ENCODE measurements around the gene REEP6.
A peak's percentile ranks its signal among the peaks of the same experiment; 100 is the strongest.
"Not testable (repeated sequence)": the region's sequence is repeated elsewhere in the genome, so short reads cannot be mapped to it uniquely, and the experiment has no call there.

REEP6 gene

GRCh38 chr19:1509602-1510441, 18.8 kb downstream of the REEP6 start:
- no peak for DNase-seq

GRCh38 chr19:1510442-1510806, 19.4 kb downstream of the REEP6 start:
- DNase-seq, result no peak

GRCh38 chr19:1510807-1511206, 19.8 kb downstream of the REEP6 start:
- no peak for DNase-seq

GRCh38 chr19:1511318-1512317, 20.6 kb downstream of the REEP6 start:
- no peak for DNase-seq

GRCh38 chr19:1512671-1513498, 21.9 kb downstream of the REEP6 start, which contains the start of gene ADAMTSL5:
Gene ADAMTSL5 (minus strand): TSS chr19:1513019. CDS start chr19:1510943, 2,076 bp downstream.
- no peak for DNase-seq

- DNase-seq, result no peak
Observed at GRCh38 chr19:1513499-1514294, 22.7 kb downstream of the REEP6 start.

GRCh38 chr19:1514295-1514661, 23.3 kb downstream of the REEP6 start:
- DNase-seq, result no peak

- DNase-seq, result no peak
Observed at GRCh38 chr19:1514986-1515721, 24.2 kb downstream of the REEP6 start.

- DNase-seq, result peak in 1 of 2 experiments; percentile 29
Observed at GRCh38 chr19:1516395-1516753, 25.4 kb downstream of the REEP6 start.

- DNase-seq, result no peak
Observed at GRCh38 chr19:1518471-1518870, 27.5 kb downstream of the REEP6 start.

GRCh38 chr19:1519802-1520201, 28.8 kb downstream of the REEP6 start:
- not testable (repeated sequence) for DNase-seq

GRCh38 chr19:1520203-1520780, 29.3 kb downstream of the REEP6 start:
- DNase-seq, result no peak

- DNase-seq, result peak; percentile 43 to 61
Observed at GRCh38 chr19:1521636-1522035, 30.7 kb downstream of the REEP6 start.

- no peak for DNase-seq
Observed at GRCh38 chr19:1522061-1522460, 31.1 kb downstream of the REEP6 start.

- no peak for DNase-seq
Observed at GRCh38 chr19:1522838-1523237, 31.9 kb downstream of the REEP6 start.

GRCh38 chr19:1523412-1524286, 32.7 kb downstream of the REEP6 start, which contains the start of gene PLK5:
Gene PLK5 (plus strand): TSS chr19:1524077. CDS start chr19:1526997, 2,920 bp downstream.
- no peak for DNase-seq

GRCh38 chr19:1524287-1524971, 33.4 kb downstream of the REEP6 start:
- DNase-seq, result no peak

- DNase-seq, result no peak
Observed at GRCh38 chr19:1524972-1525325, 34.0 kb downstream of the REEP6 start.

GRCh38 chr19:1525343-1525742, 34.4 kb downstream of the REEP6 start:
- no peak for DNase-seq

Data from NCI-H446 (cell line).